Measurements from ENCODE around the gene NRTN.
"Not testable (repeated sequence)": the region's sequence is repeated elsewhere in the genome, so short reads cannot be mapped to it uniquely, and the experiment has no call there.

- TF ChIP-seq, protein P1, sequence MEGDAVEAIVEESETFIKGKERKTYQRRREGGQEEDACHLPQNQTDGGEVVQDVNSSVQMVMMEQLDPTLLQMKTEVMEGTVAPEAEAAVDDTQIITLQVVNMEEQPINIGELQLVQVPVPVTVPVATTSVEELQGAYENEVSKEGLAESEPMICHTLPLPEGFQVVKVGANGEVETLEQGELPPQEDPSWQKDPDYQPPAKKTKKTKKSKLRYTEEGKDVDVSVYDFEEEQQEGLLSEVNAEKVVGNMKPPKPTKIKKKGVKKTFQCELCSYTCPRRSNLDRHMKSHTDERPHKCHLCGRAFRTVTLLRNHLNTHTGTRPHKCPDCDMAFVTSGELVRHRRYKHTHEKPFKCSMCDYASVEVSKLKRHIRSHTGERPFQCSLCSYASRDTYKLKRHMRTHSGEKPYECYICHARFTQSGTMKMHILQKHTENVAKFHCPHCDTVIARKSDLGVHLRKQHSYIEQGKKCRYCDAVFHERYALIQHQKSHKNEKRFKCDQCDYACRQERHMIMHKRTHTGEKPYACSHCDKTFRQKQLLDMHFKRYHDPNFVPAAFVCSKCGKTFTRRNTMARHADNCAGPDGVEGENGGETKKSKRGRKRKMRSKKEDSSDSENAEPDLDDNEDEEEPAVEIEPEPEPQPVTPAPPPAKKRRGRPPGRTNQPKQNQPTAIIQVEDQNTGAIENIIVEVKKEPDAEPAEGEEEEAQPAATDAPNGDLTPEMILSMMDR (IDR thresholded peaks at IDR 0.05; ENCODE audit: poor library complexity, severe bottlenecking), result not testable (repeated sequence)
- TF ChIP-seq EP300 (conservative IDR thresholded peaks at IDR 0.05; ENCODE audit: poor library complexity, severe bottlenecking); REST (IDR thresholded peaks at IDR 0.05; ENCODE audit: borderline replicate concordance); POLR2AphosphoS5 (IDR thresholded peaks at IDR 0.05); MXI1 (conservative IDR thresholded peaks at IDR 0.05; ENCODE audit: poor library complexity, severe bottlenecking): not testable (repeated sequence)
Measured at GRCh38 chr19:5848621-5849020, 43.8 kb downstream of the NRTN start.
